Ureter (tissue), 1 donor: ENCODE measurements around the gene DDX27. TPM values are rescaled to one million over a fixed set of nuclear protein-coding genes. Genes with fewer than 3 reads are reported as not detected.

Source experiments
- DNase-seq: peaks from one replicate; pipeline ENCODE4 v3.0.0-alpha.2; 2020; ENCODE audit warnings: low spot score
- total RNA-seq: library from RNA; stranded (reverse); gene quantifications from one replicate; pipeline ENCODE4 v1.2.4, GENCODE V29; 2023
- donor health status: DM: yes; HTN: yes; CAD: no.

Gene DDX27
- total RNA-seq, 1 donor from 2014 or later, result 33.2 TPM

DNA sequence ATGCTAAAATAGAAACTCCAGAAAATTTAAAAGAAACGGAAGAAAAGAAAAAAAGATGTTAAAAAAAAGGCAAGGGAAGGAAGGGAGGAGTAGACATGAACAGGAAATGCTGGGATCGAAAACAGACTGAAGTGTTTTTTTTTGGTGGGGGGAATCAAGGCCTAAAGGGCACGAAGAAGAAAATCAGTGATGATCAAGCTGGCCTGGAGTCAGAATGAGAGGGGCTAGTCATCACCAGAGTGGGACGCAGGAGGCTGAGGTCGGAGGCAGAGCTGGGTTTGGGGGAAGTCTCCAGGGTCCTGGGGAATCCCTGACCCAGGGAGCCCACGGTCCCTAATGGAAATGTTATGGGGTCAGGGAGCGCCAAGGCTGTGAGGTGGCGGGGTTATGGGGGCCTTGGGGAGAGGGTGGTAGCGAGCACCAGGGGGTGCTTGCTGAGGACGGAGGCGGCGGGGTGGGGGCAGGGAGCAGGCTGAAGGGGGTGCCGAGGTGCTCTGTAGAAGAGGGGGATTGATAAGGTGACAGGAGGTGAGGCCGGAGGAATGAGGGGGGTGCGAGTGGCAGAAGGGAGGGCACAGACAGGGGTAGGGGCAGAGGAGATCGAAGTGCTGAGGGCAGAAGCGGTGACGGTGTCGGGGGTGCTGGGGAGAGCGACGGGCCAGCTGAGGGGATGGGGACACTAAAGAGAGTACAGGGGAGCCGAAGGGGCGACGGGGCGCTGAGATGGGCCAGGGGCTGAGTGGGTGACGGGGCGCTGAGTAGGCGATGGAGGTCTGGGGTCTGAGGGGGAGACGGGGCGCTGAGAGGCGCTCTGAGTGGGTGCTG, 58.0 kb downstream of the DDX27 start:
- peak; percentile 65 for DNase-seq

DNA sequence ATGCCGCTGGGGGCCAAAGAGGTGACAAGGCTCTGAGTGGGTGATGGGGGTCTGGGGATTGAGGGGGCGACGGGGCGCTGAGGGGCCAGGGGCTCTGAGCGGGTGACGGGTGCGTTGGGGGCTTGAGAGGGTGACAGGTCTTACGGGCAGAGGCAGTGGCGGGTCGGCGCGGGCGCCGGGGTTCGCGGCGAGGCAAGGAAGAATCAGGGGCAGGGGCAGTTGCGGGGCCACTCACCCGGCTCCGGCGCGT, 58.5 kb downstream of the DDX27 start:
- no peak for DNase-seq

DNA sequence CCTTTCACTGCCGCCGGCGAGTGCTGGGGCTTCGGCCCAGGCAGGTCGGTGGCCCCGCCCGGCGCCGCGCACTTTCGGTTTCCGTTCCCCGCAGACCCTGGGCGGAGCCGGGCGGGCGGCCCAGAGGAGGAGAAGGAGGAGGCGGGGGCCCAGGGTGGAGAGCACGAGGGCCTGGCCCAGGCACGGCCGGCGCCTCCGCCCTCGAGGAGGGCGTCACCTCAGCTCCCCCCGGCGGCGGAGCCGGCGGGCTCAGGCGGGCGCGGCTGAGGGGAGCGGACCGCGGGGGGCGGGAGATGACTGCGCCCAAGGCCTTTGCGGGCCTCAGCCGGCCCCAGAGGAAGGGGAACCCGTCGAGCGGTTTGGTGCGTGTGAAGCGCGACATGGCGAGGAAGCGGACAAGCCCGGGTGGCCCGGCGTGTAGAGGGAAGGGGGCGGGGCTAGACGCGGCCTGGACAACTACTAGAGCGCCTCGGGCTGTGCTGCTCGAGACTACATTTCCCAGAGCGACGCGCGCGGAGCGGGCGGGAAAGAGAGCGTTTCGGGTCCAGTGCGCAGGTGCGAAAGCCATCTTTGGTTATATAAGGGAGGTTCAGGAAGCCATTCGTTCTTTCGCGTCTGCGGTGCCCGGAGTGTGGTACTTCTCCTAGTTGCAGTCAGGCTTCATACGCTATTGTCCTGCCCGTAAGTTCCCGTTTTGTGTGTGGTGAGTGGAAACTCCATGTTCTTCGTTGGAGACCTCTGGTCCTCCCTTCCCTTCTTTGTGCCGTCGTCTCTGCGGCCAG, 59.0 kb downstream of the DDX27 start, which contains the start of gene ZNFX1:
Gene ZNFX1 (minus strand): TSS at position 22 of the 782 bp plus-strand sequence. CDS start 2,218 bp downstream, outside the sequence.
- DNase-seq, result peak; percentile 99

DNA sequence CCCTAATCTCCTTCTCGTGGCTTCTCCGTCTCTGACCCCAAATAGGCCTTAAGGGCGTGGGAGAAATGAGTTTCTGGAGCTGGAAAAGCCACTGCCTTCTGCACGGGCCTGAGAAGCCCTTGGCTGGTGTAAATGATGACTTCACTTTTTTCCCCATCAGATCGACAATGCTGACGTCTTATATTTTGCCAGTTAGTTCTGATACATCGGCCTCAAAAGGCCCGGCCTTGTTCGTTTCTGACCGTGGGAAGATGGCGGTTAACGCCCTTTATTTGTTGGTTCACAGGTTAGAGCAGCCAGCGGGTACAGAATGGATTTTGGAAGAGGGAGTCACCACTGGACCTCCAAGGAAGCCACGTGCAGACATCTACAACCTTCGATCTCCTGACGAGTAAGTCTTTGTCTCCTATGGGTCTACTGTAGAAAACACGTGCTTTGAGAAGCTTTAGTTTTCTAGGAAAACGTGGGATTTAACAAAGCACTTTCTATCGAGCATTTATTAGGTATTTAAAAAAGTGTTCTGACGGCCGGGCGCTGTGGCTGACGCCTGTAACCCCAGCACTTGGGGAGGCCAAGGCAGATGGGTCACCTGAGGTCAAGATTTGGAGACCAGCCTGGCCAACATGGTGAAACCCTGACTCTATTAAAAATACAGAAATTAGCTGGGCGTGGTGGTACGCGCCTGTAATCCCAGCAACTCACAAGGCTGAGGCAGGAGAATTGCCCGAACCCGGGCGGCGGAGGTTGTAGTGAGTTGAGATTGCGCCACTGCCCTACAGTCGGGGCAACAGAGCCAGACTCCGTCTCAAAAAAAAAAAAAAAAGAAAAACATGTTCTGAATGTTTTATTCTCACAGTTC, 59.8 kb downstream of the DDX27 start:
- no peak for DNase-seq

DNA sequence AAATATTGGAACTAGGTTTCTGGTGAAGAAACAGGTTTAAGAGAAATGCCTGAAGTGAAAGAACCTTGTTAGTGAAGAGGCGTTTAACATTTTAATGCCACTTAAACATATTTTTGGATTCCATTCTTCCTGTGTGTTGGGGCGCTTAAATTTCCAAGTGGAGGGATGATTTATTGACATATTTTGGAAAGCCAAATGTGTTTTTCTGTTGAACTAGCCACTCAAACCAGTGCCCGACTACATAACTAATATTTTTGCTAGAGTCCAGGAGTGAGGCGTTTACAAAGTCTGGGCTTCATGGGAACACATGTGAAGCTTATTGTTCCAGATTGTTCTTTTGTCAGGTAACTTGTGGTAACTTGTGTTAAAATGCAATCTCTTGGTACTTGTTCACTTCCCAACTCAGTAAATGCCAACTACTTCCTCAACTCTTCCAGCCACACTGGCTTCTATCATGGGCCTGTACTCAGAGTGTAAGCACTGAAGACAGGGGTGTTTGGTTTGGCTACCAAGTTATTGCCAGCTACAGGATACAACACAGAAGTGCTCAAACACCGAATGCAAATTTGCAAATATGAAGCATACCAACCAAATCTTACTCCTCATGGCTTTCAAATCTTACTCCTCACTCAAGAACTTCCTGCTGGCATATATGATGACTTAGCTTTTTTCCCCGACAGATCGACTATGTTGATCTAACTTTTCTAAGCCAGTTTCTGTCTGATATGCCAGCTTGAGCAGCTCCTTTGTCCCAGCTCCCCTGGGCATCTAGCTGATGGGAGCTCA, 60.7 kb downstream of the DDX27 start:
- DNase-seq, result no peak

DNA sequence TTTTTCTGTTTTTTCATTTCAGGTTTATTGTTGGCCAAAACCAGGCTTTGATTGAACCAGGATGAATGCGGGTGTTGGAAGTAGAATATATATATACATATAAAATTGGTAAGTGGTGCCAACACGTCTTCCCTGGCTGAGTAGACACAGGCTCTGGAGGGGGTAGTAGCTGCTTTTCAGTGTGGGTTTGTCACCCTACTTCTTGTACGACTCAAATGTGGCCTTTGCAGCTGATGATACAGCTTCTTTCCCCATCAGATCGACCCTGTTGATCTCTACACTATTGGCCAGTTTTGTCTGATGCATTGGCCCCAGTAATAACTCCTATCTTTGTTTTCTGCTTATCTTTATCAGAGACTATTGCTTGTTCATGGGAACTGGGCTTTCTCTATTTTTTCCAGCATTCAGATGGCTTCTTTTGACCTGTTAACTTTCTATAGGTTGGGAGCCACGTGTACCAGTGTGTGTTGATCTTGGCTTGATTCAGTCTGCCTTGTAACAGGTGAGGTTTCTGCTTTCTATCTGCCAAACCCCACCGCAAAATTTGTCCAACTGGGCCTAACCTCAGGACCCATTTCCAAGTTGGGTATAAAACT, 61.3 kb downstream of the DDX27 start:
- no peak for DNase-seq

DNA sequence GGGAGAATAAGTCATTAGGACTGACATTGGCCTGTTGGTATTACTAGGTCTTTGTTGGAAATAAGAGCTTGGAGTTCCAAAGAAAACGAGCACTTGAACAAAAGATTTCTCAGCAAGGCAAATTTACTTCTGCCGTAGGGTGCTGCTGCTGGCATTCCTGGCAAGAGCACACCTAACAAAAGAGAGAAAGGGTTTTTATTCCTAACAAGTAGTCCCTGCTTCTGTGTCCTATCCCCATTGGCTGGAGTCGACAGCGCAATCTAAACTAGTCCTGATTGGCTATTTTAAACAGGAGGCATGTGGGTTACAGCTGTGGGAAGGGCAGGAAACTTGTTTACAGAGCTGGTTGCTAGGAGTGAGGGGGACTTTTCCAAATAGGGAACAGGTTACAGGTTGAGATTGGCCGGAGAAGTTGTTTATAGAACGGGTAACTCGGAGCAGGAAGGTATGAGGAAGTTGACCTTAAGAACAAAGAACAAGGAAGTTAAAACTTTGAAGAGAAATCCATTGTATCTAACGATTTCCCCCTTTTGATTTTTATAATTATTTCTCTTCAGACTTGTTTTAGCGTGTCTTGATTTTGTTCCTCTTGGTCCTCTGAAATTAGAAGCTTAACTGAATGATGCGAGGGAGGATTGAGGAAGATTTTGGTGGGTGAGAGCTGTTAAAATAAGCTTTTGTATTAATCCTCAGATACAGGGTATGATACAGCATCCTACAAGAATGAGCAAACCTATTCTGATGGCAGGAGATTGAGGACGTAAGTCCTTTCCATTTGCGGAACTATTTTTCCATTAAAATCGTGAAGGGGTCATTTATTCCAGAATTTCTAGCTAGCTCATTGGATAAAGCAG, 62.1 kb downstream of the DDX27 start:
- DNase-seq, result no peak

DNA sequence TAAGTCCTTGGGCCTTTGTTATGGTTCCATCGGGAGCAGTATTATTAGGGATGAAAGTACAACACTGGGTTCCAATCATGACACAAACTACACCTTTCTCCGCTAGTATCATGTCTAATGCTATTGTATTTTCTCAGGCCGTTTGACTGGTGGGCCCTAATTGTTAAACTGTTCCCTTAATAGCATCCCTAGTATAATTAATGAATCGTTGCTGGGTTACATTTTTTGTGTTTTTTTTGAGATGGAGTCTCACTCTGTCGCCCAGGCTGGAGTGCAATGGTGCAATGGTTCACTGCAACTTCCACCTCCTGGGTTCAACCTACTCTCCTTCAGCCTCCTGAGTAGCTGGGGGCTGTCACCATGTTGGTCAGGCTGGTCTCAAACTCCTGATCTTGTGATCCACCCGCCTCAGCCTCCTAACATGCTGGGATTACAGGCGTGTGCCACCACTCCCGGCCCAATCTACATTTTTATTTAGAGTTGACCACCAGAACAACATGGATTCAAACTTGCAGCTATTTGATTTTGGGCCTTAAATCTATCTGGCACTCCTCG, 62.8 kb downstream of the DDX27 start:
- no peak for DNase-seq

DNA sequence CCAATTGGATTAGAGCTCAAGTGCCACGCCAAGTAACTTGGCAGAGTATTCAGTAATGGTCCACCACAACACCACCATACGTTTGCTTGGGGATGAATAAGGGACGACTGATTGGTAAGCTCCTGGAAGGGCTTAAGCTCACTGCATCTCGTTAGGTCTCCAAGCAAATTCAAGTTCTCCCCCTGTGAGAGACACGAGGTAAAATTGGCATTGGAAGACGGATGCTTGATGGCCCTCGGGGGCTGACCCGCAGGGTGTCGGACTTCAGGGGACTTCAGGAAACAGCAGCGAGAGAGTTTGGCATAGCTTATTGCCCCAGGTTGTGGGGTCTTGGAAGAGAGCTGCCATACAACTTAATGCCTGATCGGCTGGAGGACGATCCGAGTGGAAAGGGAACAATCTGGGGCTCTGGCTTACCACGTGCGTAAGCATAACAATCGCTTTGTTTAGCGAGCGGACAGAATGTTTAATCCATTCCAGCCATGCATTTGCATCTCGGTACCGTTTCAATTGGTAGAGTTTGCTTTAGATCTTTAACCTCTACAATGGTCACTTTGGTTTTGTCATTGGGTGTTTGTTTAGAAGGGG, 63.5 kb downstream of the DDX27 start:
- no peak for DNase-seq

DNA sequence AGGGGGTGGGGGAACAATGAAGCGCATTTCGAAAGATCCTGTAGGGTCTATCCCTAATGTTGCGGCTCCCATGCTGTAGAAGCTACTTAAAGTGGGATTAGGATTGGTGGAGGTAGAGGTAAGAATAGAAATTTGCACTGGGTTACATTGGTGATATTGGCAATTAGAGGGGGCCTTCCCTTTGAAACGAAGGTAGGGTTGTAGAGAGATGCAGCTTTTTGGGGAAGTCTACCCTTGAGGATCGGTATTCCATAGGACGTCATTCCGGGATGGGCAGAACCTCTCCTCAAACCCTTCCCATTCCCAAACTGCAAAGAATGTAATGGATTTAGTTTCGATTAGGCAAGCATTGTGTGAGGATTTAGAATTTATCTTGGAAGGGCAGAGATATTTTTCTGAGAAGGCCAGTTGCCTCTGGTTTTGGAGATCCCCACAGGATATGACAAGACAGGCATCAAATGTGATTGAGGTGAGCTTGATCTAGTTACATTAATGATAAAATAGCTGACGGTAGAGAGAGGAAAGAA, 64.0 kb downstream of the DDX27 start:
- no peak for DNase-seq

DNA sequence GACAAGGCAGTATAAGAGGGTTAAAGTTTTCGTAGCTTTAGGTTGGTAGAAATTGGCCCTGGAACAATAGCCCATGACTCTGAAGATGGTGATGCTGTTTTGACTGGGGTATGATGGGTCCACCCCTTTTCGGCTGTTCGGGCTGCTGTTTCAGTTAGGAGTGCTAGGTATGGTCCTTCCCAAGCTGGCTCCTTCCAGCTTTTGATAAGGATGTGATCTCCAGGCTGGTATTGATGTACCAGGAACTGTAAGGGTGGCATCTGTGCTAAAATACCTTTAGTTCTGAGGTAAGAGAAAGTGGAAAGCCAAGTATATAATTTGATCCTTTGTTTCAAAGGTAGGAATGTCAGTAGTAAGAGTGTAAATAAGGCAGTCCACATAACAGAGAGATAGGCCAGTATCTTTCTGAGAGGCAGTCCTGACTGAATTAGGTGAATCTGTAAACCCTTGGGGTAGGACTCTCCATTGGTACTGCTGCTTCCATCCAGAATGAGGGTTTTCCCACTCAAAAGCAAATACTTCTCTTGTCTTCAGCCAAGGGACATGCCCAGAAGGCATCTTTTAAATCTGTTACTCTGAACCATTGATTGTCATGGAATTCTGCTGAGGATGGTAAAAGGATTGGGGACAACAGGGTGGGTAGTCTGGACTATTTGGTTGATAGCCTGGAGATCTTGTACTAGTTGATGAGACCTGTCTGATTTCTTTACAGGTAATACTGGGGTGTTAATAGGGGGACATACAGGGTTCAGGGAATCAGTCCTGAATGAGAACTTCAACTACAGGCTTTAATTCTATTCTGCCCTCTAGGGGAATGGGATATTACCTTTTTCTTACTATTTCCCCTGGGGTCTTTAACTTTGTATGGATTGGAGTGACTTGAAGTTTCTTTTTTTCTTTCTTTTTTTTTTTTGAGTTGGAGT, 64.7 kb downstream of the DDX27 start:
- no peak for DNase-seq

DNA sequence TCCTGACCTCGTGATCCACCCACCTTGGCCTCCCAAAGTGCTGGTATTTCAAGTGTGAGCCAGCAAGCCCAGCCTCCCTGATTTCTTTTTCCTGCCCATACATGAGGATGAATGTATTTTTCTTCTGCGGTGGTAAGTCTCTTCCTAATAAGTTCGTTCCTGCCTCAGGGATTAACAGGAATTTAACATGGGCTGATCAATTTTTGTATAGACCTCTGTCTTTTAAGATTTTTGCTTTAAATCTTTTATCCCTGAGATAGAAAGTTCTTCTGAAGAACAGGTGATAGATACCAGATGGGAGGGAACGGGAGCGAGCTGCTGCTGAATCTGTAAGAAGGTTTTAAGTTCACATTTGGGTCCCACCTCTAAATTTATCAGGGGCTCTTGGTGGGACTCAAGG, 65.6 kb downstream of the DDX27 start:
- DNase-seq, result no peak

DNA sequence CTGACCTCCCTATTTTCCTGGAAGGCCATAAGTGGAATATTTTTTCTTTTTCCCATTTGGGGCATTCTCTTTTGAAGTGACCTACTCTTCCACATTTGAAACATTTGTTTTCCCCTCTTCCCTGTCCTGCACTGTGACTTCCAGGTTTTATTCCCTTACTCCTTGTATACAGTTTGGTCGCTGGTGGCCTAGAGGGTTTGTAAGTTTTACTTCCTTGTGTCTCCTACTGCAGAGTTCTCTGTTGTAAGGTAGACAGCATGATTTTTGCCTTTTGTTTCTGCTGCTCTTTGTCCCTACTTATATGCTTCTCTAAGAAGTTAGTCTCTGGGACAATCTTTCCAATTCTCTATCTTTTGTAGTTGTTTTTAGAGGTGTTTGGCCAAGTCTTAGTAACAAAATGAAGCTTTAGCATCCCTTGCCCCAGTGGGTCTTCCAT, 66.0 kb downstream of the DDX27 start:
- no peak for DNase-seq

DNA sequence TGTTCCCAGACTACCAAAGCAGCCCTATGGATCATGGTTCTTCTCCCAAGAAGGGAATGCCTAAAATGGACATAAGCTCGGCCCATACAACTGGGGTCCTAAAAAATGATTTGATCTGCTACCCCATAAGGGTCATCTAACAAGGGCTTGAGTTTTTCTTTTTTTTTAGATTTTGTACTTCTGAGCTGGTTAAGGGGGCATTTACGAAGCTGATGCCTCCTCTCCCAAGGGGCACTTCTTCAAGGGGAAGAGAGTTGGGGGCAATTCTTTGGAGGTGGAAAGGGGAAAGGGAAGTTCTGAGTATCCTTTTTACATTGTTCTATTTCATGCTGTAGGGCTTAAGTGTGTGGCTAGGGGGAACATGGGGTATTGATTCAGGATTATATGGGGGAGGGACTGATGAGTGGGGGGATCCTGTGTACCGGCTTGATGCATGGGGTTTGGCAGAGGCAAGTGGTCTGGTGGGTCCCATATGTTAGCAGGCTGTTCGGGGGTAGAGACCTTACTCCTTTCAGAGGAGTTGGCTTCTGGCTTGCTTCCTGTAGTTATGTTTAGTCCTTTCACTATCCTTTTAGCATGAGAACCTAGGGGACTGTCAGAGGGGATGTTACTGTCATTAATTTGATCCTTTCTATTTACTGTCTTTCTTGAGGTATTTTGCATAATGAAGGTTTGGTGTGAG, 66.7 kb downstream of the DDX27 start:
- no peak for DNase-seq

DNA sequence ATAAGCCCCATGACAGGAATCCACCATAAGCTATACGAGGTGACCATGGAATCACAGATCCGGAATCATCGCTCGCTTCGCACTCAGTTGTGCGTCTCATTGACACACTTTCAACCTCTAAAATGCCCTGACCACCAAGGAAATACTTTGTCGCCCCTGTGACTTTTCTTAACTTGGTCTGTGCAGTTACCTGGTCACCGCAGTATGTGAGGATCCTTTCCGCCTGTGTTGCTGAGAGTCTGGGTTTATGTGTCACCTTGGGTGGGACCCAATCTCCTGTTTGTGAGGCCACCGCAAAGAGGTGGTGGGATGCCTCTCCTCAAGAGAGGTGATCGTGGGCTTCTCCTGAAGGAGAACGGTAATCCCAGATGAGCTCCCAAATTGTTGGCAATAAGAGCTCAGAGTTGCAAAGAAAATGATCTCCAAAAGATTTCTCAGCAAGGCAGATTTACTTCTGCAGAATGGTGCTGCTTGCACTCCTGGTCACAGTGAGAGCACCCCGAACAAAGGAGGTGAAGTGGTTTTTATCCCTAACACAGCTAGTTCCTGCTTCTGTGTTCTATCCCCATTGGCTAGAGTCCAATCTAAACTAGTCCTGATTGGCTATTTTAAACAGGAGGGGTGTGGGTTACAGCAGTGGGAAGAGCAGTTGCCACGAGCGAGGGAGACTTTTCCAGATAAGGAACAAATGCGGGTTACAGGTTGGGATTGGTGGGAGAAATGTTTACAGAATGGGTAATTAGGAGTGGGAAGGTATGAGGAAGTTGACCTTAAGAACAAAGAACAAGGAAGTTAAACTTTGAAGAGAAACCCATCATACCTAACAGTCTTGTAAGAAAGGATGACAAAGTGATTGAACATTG, 67.7 kb downstream of the DDX27 start:
- no peak for DNase-seq

DNA sequence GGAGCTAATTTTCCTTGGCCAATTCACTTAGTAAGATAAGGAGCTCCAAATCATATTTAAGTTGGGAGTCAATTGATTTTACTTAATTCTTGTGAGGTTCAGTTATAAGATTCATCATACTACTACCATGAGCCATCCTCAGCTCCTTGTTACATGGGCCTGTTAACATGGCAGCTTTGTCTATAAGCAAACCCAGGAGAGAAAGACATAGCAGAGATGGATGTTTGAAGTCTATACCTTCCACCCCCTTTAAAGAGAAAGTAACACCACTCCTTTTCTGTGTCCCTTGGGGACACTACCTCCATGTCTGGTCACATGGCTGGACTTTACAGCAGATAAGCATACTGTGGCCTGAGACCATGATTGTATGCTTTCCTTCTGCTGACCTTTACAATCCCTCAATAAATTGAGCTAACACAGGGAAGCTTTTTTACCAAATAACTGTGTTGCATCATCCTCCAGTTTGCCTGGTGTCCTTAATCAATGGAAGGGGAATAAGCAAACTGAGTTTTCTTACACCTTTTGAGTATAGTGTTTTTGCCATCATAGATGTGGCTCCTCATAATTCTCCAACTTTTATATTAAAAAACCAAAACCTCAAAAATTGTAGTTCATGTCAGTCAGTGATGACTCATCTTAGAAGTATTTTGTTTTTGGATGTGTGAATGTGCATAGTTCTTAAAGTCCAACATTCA, 68.5 kb downstream of the DDX27 start:
- DNase-seq, result no peak
